GM21619 (cell line): ENCODE measurements around the gene ALPK1.
"Not testable (repeated sequence)": the region's sequence is repeated elsewhere in the genome, so short reads cannot be mapped to it uniquely, and the experiment has no call there.

ENCODE experiments used
- ATAC-seq: cut with Tn5 transposase; IDR thresholded peaks from one replicate; pipeline ENCODE4 v1.9.1; 2021; ENCODE audit not compliant: unreplicated experiment

The ALPK1 gene

GRCh38 chr4:112296949-112297880 is at the start of gene ALPK1:
ALPK1 (plus strand) TSS chr4:112297369.
- ATAC-seq: peak; percentile 88

- no peak for ATAC-seq
These were observed 46.0 kb upstream of the ALPK1 start for GRCh38 chr4:112251019-112251643.

GRCh38 chr4:112252234-112252633 is 44.9 kb upstream of the ALPK1 start:
- no peak for ATAC-seq

GRCh38 chr4:112253382-112254000 is 43.7 kb upstream of the ALPK1 start:
- peak; percentile 95 for ATAC-seq

GRCh38 chr4:112257098-112257497 is 40.1 kb upstream of the ALPK1 start:
- no peak for ATAC-seq

GRCh38 chr4:112266823-112267222 is 30.3 kb upstream of the ALPK1 start:
- ATAC-seq: no peak

GRCh38 chr4:112270051-112270450 is 27.1 kb upstream of the ALPK1 start:
- no peak for ATAC-seq

GRCh38 chr4:112270640-112271421 is 26.3 kb upstream of the ALPK1 start:
- ATAC-seq: no peak

- no peak for ATAC-seq
These were observed 24.9 kb upstream of the ALPK1 start for GRCh38 chr4:112272292-112272691.

- ATAC-seq: no peak
These were observed 22.2 kb upstream of the ALPK1 start for GRCh38 chr4:112274959-112275358.

GRCh38 chr4:112276113-112276512 is 21.1 kb upstream of the ALPK1 start:
- no peak for ATAC-seq

- no peak for ATAC-seq
These were observed 19.9 kb upstream of the ALPK1 start for GRCh38 chr4:112277220-112277619.

GRCh38 chr4:112277705-112278448 is 19.3 kb upstream of the ALPK1 start:
- ATAC-seq: no peak

GRCh38 chr4:112279025-112279881 is 17.9 kb upstream of the ALPK1 start:
- ATAC-seq: peak; percentile 65

GRCh38 chr4:112279882-112280315 is 17.3 kb upstream of the ALPK1 start:
- ATAC-seq: peak; percentile 15

- ATAC-seq: no peak
These were observed 16.6 kb upstream of the ALPK1 start for GRCh38 chr4:112280386-112281056.

- ATAC-seq: not testable (repeated sequence)
These were observed 15.2 kb upstream of the ALPK1 start for GRCh38 chr4:112281895-112282398.

GRCh38 chr4:112282860-112283667 is 14.1 kb upstream of the ALPK1 start:
- ATAC-seq: no peak
